ENCODE measurements around the gene OSBPL10.

DNA sequence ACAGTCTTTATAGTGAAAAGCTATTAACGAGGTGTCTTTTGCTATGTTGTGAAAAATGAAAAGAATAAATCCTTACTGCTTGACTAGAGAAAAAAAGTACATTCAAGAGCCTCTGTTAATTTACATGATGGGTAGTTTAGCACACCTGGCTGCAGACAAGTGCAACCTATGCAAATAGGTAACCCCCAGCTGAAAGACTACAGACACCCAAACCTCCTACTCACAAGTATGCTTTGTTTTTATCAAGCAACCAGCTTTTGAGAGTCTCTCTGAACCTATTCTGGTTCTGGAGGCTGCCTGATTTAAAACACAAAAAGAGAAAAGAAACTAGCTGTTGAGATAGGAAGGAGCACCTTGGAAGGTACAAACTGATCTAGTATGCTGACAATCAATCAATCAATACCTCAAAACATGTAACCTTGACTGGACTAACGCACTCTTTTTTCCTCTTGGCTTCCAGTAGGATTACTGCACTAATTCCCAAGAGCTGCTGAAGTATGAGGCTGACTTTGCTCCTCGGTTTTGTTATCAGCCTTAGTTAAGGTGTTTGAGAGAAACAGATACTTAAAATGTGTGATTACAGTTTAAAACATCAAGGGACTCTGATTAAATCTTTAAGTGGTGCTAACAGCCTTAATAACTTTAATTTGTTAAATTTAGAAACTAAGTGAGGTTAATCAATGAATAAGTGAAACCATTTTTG, 63.6 kb downstream of the OSBPL10 start:
- TF ChIP-seq, protein P1, sequence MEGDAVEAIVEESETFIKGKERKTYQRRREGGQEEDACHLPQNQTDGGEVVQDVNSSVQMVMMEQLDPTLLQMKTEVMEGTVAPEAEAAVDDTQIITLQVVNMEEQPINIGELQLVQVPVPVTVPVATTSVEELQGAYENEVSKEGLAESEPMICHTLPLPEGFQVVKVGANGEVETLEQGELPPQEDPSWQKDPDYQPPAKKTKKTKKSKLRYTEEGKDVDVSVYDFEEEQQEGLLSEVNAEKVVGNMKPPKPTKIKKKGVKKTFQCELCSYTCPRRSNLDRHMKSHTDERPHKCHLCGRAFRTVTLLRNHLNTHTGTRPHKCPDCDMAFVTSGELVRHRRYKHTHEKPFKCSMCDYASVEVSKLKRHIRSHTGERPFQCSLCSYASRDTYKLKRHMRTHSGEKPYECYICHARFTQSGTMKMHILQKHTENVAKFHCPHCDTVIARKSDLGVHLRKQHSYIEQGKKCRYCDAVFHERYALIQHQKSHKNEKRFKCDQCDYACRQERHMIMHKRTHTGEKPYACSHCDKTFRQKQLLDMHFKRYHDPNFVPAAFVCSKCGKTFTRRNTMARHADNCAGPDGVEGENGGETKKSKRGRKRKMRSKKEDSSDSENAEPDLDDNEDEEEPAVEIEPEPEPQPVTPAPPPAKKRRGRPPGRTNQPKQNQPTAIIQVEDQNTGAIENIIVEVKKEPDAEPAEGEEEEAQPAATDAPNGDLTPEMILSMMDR (IDR thresholded peaks at IDR 0.05), result no peak
- no peak for TF ChIP-seq ZFX (IDR thresholded peaks at IDR 0.05; ENCODE audit: borderline replicate concordance)
